MM.1S (cell line): ENCODE measurements around the gene SMAD3.

Experiments
- EZH2phosphoT487 ChIP-seq: fragments of 300-600 bp; sonication (generic); IDR thresholded peaks from 2 replicates; pipeline ENCODE4 v1.6.1; 2018; ENCODE audit warnings: antibody characterized with exemption, low read length
- TF ChIP-seq, protein P1 (sequence below): fragments of 300-600 bp; sonication (generic); IDR thresholded peaks from 2 replicates; pipeline ENCODE4 v1.5.1; 2016; ENCODE audit warnings: antibody characterized with exemption, low read length, mixed read lengths

DNA sequence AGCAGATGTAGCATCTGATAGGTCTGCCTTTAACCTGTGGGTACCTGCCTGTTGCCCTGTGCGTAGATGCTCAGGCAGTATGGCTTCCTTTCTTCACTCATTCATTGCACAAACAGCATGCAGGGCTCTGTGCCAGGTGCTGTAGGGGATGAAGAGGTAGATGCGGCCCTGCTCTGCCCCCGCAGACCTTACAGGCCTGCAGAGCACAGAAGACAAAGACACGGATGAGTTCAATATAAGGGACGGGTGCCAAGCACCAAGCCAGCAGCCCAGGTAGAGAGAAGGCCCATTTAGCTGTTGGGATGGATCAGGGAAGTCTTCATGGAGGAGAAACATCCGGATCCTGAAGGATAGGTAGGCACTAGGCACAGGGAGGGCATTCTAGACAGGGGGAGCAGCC is 119.6 kb downstream of the SMAD3 start:
- TF ChIP-seq, protein P1, sequence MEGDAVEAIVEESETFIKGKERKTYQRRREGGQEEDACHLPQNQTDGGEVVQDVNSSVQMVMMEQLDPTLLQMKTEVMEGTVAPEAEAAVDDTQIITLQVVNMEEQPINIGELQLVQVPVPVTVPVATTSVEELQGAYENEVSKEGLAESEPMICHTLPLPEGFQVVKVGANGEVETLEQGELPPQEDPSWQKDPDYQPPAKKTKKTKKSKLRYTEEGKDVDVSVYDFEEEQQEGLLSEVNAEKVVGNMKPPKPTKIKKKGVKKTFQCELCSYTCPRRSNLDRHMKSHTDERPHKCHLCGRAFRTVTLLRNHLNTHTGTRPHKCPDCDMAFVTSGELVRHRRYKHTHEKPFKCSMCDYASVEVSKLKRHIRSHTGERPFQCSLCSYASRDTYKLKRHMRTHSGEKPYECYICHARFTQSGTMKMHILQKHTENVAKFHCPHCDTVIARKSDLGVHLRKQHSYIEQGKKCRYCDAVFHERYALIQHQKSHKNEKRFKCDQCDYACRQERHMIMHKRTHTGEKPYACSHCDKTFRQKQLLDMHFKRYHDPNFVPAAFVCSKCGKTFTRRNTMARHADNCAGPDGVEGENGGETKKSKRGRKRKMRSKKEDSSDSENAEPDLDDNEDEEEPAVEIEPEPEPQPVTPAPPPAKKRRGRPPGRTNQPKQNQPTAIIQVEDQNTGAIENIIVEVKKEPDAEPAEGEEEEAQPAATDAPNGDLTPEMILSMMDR: no peak
- TF ChIP-seq EZH2phosphoT487: no peak
